Motor neuron (in vitro differentiated cells): ENCODE measurements around the gene CFAP100. TPM values are rescaled to one million over a fixed set of nuclear protein-coding genes. Genes with fewer than 3 reads are reported as not detected.

Experiments used
- ATAC-seq, 8 experiments: fragments of 200-7000 bp; cut with Tn5 transposase; replicated peaks in 6 of 8; 2 replicates each; pipeline ENCODE4 v1.8.0; 2021; ENCODE audit warnings: mild to moderate bottlenecking in 8 of 8, moderate library complexity in 8 of 8
- H3K27ac ChIP-seq, 2 donors: fragments of 250-450 bp; sonication (Bioruptor Pico); 2 replicates each; pipeline ENCODE4 v1.9.0; 2021; ENCODE audit warnings: antibody characterized with exemption in 2 of 2, mild to moderate bottlenecking in 2 of 2, moderate library complexity in 1 of 2
- H3K4me1 ChIP-seq, 2 donors: fragments of 250-450 bp; sonication (Bioruptor Pico); replicated peaks in 1 of 2; 2 replicates each; pipeline ENCODE4 v1.6.1; 2021; ENCODE audit warnings: antibody characterized with exemption in 2 of 2, mild to moderate bottlenecking in 2 of 2, moderate library complexity in 1 of 2
- H3K4me3 ChIP-seq, 5 donors: fragments of 250-450 bp; sonication (Bioruptor Pico); 2 replicates each; pipeline ENCODE4 v1.9.0; 2021; ENCODE audit warnings: antibody characterized with exemption in 5 of 5, mild to moderate bottlenecking in 5 of 5, moderate library complexity in 4 of 5
- WGBS, 10 experiments: fragments of 450-650 bp; shearing (Covaris generic); methylation state at CpG; one replicate each; pipeline ENCODE4 v1.0.0; 2022; 5-methylcytosine and 5-hydroxymethylcytosine counted together
- in situ Hi-C, 9 experiments: fragments of 400-800 bp; cut with MboI; loops; one replicate each; pipeline ENCODE4 v1.15.0; 2021; ENCODE audit warnings: low sequenced_read_pairs in 9 of 9, low pct_unique_long_range_greater_than_20kb in 2 of 9; ENCODE audit not compliant: unreplicated experiment in 9 of 9
- total RNA-seq, 8 experiments: library from RNA; unstranded; fragments of 300-600 nt; gene quantifications; 2 replicates each; pipeline versions ENCODE4 v1.2.3 to v1.2.4, GENCODE V29; 2022

CFAP100 gene
- total RNA-seq, 8 experiments from 2014 or later, result 0.22 to 5.8 (median 0.66) TPM; not detected in 4

GRCh38 chr3:126390751-126391150, 4.0 kb upstream of the CFAP100 start:
- 24 to 92% (median 75%) methylated on average over 2 to 4 of the region's 4 CpGs; no CpG with 5 or more reads in 6 of the 10 experiments for WGBS, 10 experiments
- no peak for ATAC-seq
- in situ Hi-C loops, result loop anchor here in 8 of 9 experiments (5.0 to 25.0 kb wide), 3 partner anchors 143 to 253 kb away; no protein-coding TSS in a partner anchor
- H3K4me1 ChIP-seq, result peaks cover 8 to 18% of the 10 kb centered on the region in 2 donors
- no peak overlapping the region for H3K4me3 ChIP-seq
- H3K27ac ChIP-seq, result no peak overlapping the region

- WGBS, 10 experiments, result 0 to 71% methylated on average over 1 of the region's 1 CpG; no CpG with 5 or more reads in 8 of the 10 experiments
- H3K4me3 ChIP-seq, result no peak overlapping the region
- in situ Hi-C loops, result loop anchor here in 8 of 9 experiments (5.0 to 25.0 kb wide), 3 partner anchors 144 to 254 kb away; no protein-coding TSS in a partner anchor
- H3K4me1 ChIP-seq, result peaks cover 8 to 18% of the 10 kb centered on the region in 2 donors
- no peak for ATAC-seq
- H3K27ac ChIP-seq, result no peak overlapping the region
Observed at GRCh38 chr3:126391631-126392030, 3.1 kb upstream of the CFAP100 start.

GRCh38 chr3:126392246-126392645, 2.5 kb upstream of the CFAP100 start:
- 19 to 93% (median 56%) methylated on average over 1 to 7 of the region's 12 CpGs; no CpG with 5 or more reads in 4 of the 10 experiments for WGBS, 10 experiments
- peaks cover 8 to 18% of the 10 kb centered on the region in 2 donors for H3K4me1 ChIP-seq
- no peak overlapping the region for H3K4me3 ChIP-seq
- in situ Hi-C loops, result loop anchor here in 8 of 9 experiments (5.0 to 25.0 kb wide), 3 partner anchors 145 to 255 kb away; no protein-coding TSS in a partner anchor
- H3K27ac ChIP-seq, result no peak overlapping the region
- ATAC-seq, result no peak

GRCh38 chr3:126393563-126393962, 1.1 kb upstream of the CFAP100 start:
- WGBS, 10 experiments, result 33 to 100% (median 93%) methylated on average over 1 to 4 of the region's 4 CpGs; no CpG with 5 or more reads in 4 of the 10 experiments
- Histone ChIP-seq H3K4me1 (peaks cover 8 to 18% of the 10 kb centered on the region in 2 donors), H3K4me3 (no peak overlapping the region), H3K27ac (no peak overlapping the region)
- in situ Hi-C loops, result loop anchor here in 8 of 9 experiments (5.0 to 25.0 kb wide), 3 partner anchors 146 to 256 kb away; no protein-coding TSS in a partner anchor
- ATAC-seq, result no peak

GRCh38 chr3:126394977-126395321, 240 bp downstream of the CFAP100 start:
- H3K4me1 ChIP-seq, result peaks cover 8 to 13% of the 10 kb centered on the region in 2 donors
- peak; percentile 23 to 66 (median 62) for ATAC-seq
- H3K27ac ChIP-seq, result no peak overlapping the region
- in situ Hi-C loops, result loop anchor here in 8 of 9 experiments (5.0 to 25.0 kb wide), 3 partner anchors 148 to 258 kb away; no protein-coding TSS in a partner anchor
- 44 to 100% (median 47%) methylated on average over 1 to 6 of the region's 30 CpGs; no CpG with 5 or more reads in 7 of the 10 experiments for WGBS, 10 experiments
- peak overlapping the region in 4 of 5 donors; percentile 4 to 25 (median 16) for H3K4me3 ChIP-seq

- 83 to 100% (median 100%) methylated on average over 1 to 3 of the region's 6 CpGs; no CpG with 5 or more reads in 5 of the 10 experiments for WGBS, 10 experiments
- Histone ChIP-seq H3K4me1 (peaks cover 8 to 13% of the 10 kb centered on the region in 2 donors), H3K4me3 (no peak overlapping the region), H3K27ac (no peak overlapping the region)
- in situ Hi-C loops, result loop anchor here in 7 of 9 experiments (25.0 kb wide), 2 partner anchors 159 to 259 kb away; no protein-coding TSS in a partner anchor
- no peak for ATAC-seq
Observed at GRCh38 chr3:126395846-126396513, 1.3 kb downstream of the CFAP100 start.

- in situ Hi-C loops, result loop anchor here in 7 of 9 experiments (25.0 kb wide), 2 partner anchors 159 to 259 kb away; no protein-coding TSS in a partner anchor
- Histone ChIP-seq H3K27ac (no peak overlapping the region), H3K4me3 (no peak overlapping the region), H3K4me1 (peaks cover 8 to 13% of the 10 kb centered on the region in 2 donors)
- WGBS, 10 experiments, result 35 to 100% (median 95%) methylated on average over 2 to 3 of the region's 5 CpGs; no CpG with 5 or more reads in 7 of the 10 experiments
- no peak for ATAC-seq
Observed at GRCh38 chr3:126396536-126396935, 1.8 kb downstream of the CFAP100 start.

GRCh38 chr3:126397610-126398422, 3.1 kb downstream of the CFAP100 start:
- H3K27ac ChIP-seq, result no peak overlapping the region
- in situ Hi-C loops, result loop anchor here in 7 of 9 experiments (25.0 kb wide), 2 partner anchors 161 to 261 kb away; no protein-coding TSS in a partner anchor
- WGBS, 10 experiments, result 47 to 100% (median 85%) methylated on average over 1 to 5 of the region's 13 CpGs; no CpG with 5 or more reads in 4 of the 10 experiments
- H3K4me1 ChIP-seq, result peaks cover 8 to 13% of the 10 kb centered on the region in 2 donors
- ATAC-seq, result no peak
- no peak overlapping the region for H3K4me3 ChIP-seq

- Histone ChIP-seq H3K27ac (no peak overlapping the region), H3K4me1 (peaks cover 8 to 13% of the 10 kb centered on the region in 2 donors), H3K4me3 (no peak overlapping the region)
- WGBS, 10 experiments, result 67 to 100% (median 92%) methylated on average over 1 to 9 of the region's 14 CpGs; no CpG with 5 or more reads in 2 of the 10 experiments
- in situ Hi-C loops, result loop anchor here in 7 of 9 experiments (25.0 kb wide), 2 partner anchors 161 to 261 kb away; no protein-coding TSS in a partner anchor
- ATAC-seq, result no peak
Observed at GRCh38 chr3:126398423-126399350, 4.0 kb downstream of the CFAP100 start.

- Histone ChIP-seq H3K27ac (no peak overlapping the region), H3K4me3 (no peak overlapping the region), H3K4me1 (peaks cover 7 to 10% of the 10 kb centered on the region in 2 donors)
- in situ Hi-C loops, result loop anchor here in 7 of 9 experiments (25.0 kb wide), 2 partner anchors 162 to 262 kb away; no protein-coding TSS in a partner anchor
- ATAC-seq, result no peak
- 67 to 100% (median 100%) methylated on average over 1 of the region's 1 CpG; no CpG with 5 or more reads in 4 of the 10 experiments for WGBS, 10 experiments
Observed at GRCh38 chr3:126399351-126399735, 4.6 kb downstream of the CFAP100 start.

GRCh38 chr3:126399756-126400155, 5.0 kb downstream of the CFAP100 start:
- WGBS, 10 experiments, result 39 to 100% (median 82%) methylated on average over 2 to 4 of the region's 4 CpGs; no CpG with 5 or more reads in 5 of the 10 experiments
- in situ Hi-C loops, result loop anchor here in 7 of 9 experiments (25.0 kb wide), 2 partner anchors 162 to 262 kb away; no protein-coding TSS in a partner anchor
- Histone ChIP-seq H3K4me1 (peaks cover 4 to 6% of the 10 kb centered on the region in 2 donors), H3K4me3 (no peak overlapping the region), H3K27ac (no peak overlapping the region)
- ATAC-seq, result no peak
